SK-N-SH (cell line): Measurements from ENCODE around the gene STX18. TPM values are rescaled to one million over a fixed set of nuclear protein-coding genes. Genes with fewer than 3 reads are reported as not detected.
A peak's percentile ranks its signal among the peaks of the same experiment; 100 is the strongest.

Experiments
- CTCF ChIA-PET: fragments of 300-600, 350-600 bp; formaldehyde crosslinking; extraction: SDS; loops from one replicate; lab custom pipeline; 2021; lab: Yijun Ruan, JAX
- POLR2A ChIA-PET: fragments of 350-600 bp; sonication (Branson Sonifier 250); formaldehyde crosslinking; extraction: SDS; loops from one replicate; lab custom pipeline; 2020; ENCODE audit warnings: antibody characterized with exemption, inconsistent platforms; lab: Yijun Ruan, JAX
- DNase-seq: peaks from one replicate; pipeline ENCODE4 v3.0.0; 2012
- H2AFZ ChIP-seq: fragments of 200-600 bp; sonication (generic); 2 replicates; pipeline ENCODE4 v1.8.1; 2016; ENCODE audit warnings: antibody characterized with exemption, mild to moderate bottlenecking, low read depth
- H3F3A ChIP-seq: fragments of 200-600 bp; sonication (generic); replicated peaks from 2 replicates; pipeline ENCODE3; 2016; ENCODE audit warnings: antibody characterized with exemption, mild to moderate bottlenecking; ENCODE audit not compliant: insufficient read depth
- H3K27ac ChIP-seq, 2 experiments: fragments of 200-500 bp in 1 of 2; fragments of 200-600 bp in 1 of 2; sonication (Bioruptor generic) in 1 of 2; sonication (generic), shearing (Covaris generic) in 1 of 2; 2 replicates each; pipeline versions ENCODE4 v1.5.1 to v1.6.1; 2014 to 2016; ENCODE audit warnings: low read depth in 2 of 2, inconsistent platforms in 1 of 2, low read length in 1 of 2, mild to moderate bottlenecking in 1 of 2, mixed read lengths in 1 of 2
- H3K27me3 ChIP-seq: fragments of 200-600 bp; sonication (generic), shearing (Covaris generic); 2 replicates; pipeline ENCODE4 v1.6.1; 2016; ENCODE audit warnings: mixed run types; ENCODE audit not compliant: insufficient read depth
- H3K36me3 ChIP-seq, 2 experiments: fragments of 200-500 bp in 1 of 2; fragments of 200-600 bp in 1 of 2; sonication (Bioruptor generic) in 1 of 2; sonication (generic) in 1 of 2; replicated peaks in 1 of 2; 2 replicates each; pipeline versions ENCODE3 to v1.5.1; 2014 to 2016; ENCODE audit warnings: low read length in 1 of 2, mild to moderate bottlenecking in 1 of 2; ENCODE audit not compliant: insufficient read depth in 2 of 2, control insufficient read depth in 1 of 2
- H3K4me1 ChIP-seq, 2 experiments: fragments of 200-500 bp in 1 of 2; fragments of 200-600 bp in 1 of 2; sonication (Bioruptor generic) in 1 of 2; sonication (generic), shearing (Covaris generic) in 1 of 2; 2 replicates each; pipeline versions ENCODE4 v1.5.1 to v1.6.1; 2014 to 2016; ENCODE audit warnings: low read depth in 1 of 2, low read length in 1 of 2, mixed run types in 1 of 2; ENCODE audit not compliant: insufficient read depth in 2 of 2, control insufficient read depth in 1 of 2
- H3K4me2 ChIP-seq: fragments of 200-600 bp; sonication (generic), shearing (Covaris generic); 2 replicates; pipeline ENCODE4 v1.6.1; 2017; ENCODE audit warnings: mixed run types
- H3K4me3 ChIP-seq, 2 experiments: fragments of 200-500 bp in 1 of 2; fragments of 200-600 bp in 1 of 2; sonication (Bioruptor generic) in 1 of 2; sonication (generic), shearing (Covaris generic) in 1 of 2; 2 replicates each; pipeline versions ENCODE4 v1.5.1 to v1.8.1; 2014 to 2016; ENCODE audit warnings: low read depth in 2 of 2, inconsistent platforms in 1 of 2, low read length in 1 of 2, mild to moderate bottlenecking in 1 of 2, mixed read lengths in 1 of 2, moderate library complexity in 1 of 2
- H3K79me2 ChIP-seq: fragments of 200-600 bp; sonication (generic); 2 replicates; pipeline ENCODE4 v1.8.1; 2017; ENCODE audit warnings: mild to moderate bottlenecking; ENCODE audit not compliant: insufficient read depth
- H3K9ac ChIP-seq: fragments of 200-600 bp; sonication (generic); 2 replicates; pipeline ENCODE4 v1.6.1; 2017; ENCODE audit warnings: mixed run types
- H3K9me2 ChIP-seq: fragments of 200-600 bp; sonication (generic); 2 replicates; pipeline ENCODE4 v1.6.1; 2017; ENCODE audit warnings: mixed run types
- H3K9me3 ChIP-seq: fragments of 200-600 bp; sonication (generic); 2 replicates; pipeline ENCODE4 v1.6.1; 2017; ENCODE audit warnings: mixed run types, mild to moderate bottlenecking, moderate library complexity
- H4K20me1 ChIP-seq: fragments of 200-600 bp; sonication (generic); 2 replicates; pipeline ENCODE4 v1.6.1; 2017; ENCODE audit warnings: mild to moderate bottlenecking, mixed run types; ENCODE audit not compliant: insufficient read depth
- CHD2 ChIP-seq: fragments of 150-350 bp; IDR thresholded peaks from 2 replicates; pipeline ENCODE4 v1.6.1; 2018; ENCODE audit warnings: low read length; ENCODE audit not compliant: partially characterized antibody
- ELF1 ChIP-seq: IDR thresholded peaks from 2 replicates; pipeline ENCODE4 v1.4.0; 2012
- EZH2phosphoT487 ChIP-seq: fragments of 200-600 bp; sonication (generic); IDR thresholded peaks from 2 replicates; pipeline ENCODE4 v1.6.1; 2017; ENCODE audit warnings: low read depth, mixed run types, mild to moderate bottlenecking, antibody characterized with exemption, moderate library complexity, borderline replicate concordance
- FOSL2 ChIP-seq: IDR thresholded peaks from 2 replicates; pipeline ENCODE4 v1.4.0; 2012; ENCODE audit warnings: low read depth, mild to moderate bottlenecking, moderate library complexity, borderline replicate concordance
- FOXJ3 ChIP-seq: sonication (generic); formaldehyde crosslinking; IDR thresholded peaks from 2 replicates; pipeline ENCODE4 v1.5.1; 2020; ENCODE audit warnings: mild to moderate bottlenecking, missing genetic modification reagents
- FOXM1 ChIP-seq: IDR thresholded peaks from 2 replicates; pipeline ENCODE4 v1.4.0; 2012; ENCODE audit warnings: low read depth, mild to moderate bottlenecking
- GABPA ChIP-seq: IDR thresholded peaks from 2 replicates; pipeline ENCODE4 v1.4.0; 2012; ENCODE audit warnings: low read depth, mild to moderate bottlenecking
- MEF2A ChIP-seq: IDR thresholded peaks from 2 replicates; pipeline ENCODE4 v1.4.0; 2012; ENCODE audit warnings: low read depth, borderline replicate concordance
- MXI1 ChIP-seq: IDR thresholded peaks from 2 replicates; pipeline ENCODE4 v1.6.1; 2012; ENCODE audit warnings: mild to moderate bottlenecking, low read depth, low read length, improper control_type of control experiment
- NFIC ChIP-seq: IDR thresholded peaks from 2 replicates; pipeline ENCODE4 v1.4.0; 2012; ENCODE audit warnings: borderline replicate concordance
- NRF1 ChIP-seq: IDR thresholded peaks from 2 replicates; pipeline ENCODE4 v1.6.1; 2012; ENCODE audit warnings: low read depth, mild to moderate bottlenecking, low read length
- POLR2AphosphoS5 ChIP-seq: IDR thresholded peaks from 2 replicates; pipeline ENCODE4 v1.6.1; 2012; ENCODE audit warnings: low read depth, low read length
- RAD21 ChIP-seq: IDR thresholded peaks from 2 replicates; pipeline ENCODE4 v1.6.1; 2012; ENCODE audit warnings: mild to moderate bottlenecking, low read length
- RCOR1 ChIP-seq: fragments of 150-350 bp; IDR thresholded peaks from 2 replicates; pipeline ENCODE4 v1.6.1; 2017; ENCODE audit warnings: antibody characterized with exemption, low read length
- REST ChIP-seq: IDR thresholded peaks from 2 replicates; pipeline ENCODE4 v1.6.1; 2012; ENCODE audit warnings: mild to moderate bottlenecking, low read depth, low read length, moderate library complexity
- RFX5 ChIP-seq: IDR thresholded peaks from 2 replicates; pipeline ENCODE4 v1.6.1; 2012; ENCODE audit warnings: mild to moderate bottlenecking, improper control_type of control experiment, low read length
- RXRA ChIP-seq: IDR thresholded peaks from 2 replicates; pipeline ENCODE4 v1.4.0; 2012; ENCODE audit warnings: low read depth, mild to moderate bottlenecking, borderline replicate concordance
- SIN3A ChIP-seq: IDR thresholded peaks from 2 replicates; pipeline ENCODE4 v1.6.1; 2012; ENCODE audit warnings: low read depth, mild to moderate bottlenecking, low read length, moderate library complexity, borderline replicate concordance
- SMC3 ChIP-seq: IDR thresholded peaks from 2 replicates; pipeline ENCODE4 v1.6.1; 2012; ENCODE audit warnings: low read depth, low read length, improper control_type of control experiment
- TAF1 ChIP-seq: IDR thresholded peaks from 2 replicates; pipeline ENCODE4 v1.6.1; 2012; ENCODE audit warnings: low read depth, mild to moderate bottlenecking, low read length, moderate library complexity, borderline replicate concordance
- TEAD4 ChIP-seq: IDR thresholded peaks from 2 replicates; pipeline ENCODE4 v1.4.0; 2012; ENCODE audit warnings: mild to moderate bottlenecking, borderline replicate concordance; ENCODE audit not compliant: insufficient read depth
- ZBTB33 ChIP-seq: IDR thresholded peaks from 2 replicates; pipeline ENCODE4 v1.4.0; 2012; ENCODE audit warnings: low read depth, borderline replicate concordance
- WGBS: methylation state at CpG from one replicate; pipeline ENCODE4 v1.1.6; 2017; ENCODE audit warnings: low lambda C conversion rate; 5-methylcytosine and 5-hydroxymethylcytosine counted together
- polyA plus RNA-seq, 3 experiments: library from polyadenylated mRNA; depleted of rRNA; stranded (reverse); fragments of >200 nt; gene quantifications; 2 replicates each; pipeline ENCODE4 v1.2.3, GENCODE V29; 2012
- TF ChIP-seq, protein P1 (sequence below): fragments of 150-350 bp; IDR thresholded peaks from 2 replicates; pipeline ENCODE4 v1.6.1; 2017; ENCODE audit warnings: antibody characterized with exemption, low read length, low read depth, borderline replicate concordance
- TF ChIP-seq, protein P2 (sequence below): IDR thresholded peaks from 2 replicates; pipeline ENCODE4; 2012
- TF ChIP-seq, protein P3 (sequence below): fragments of 150-350 bp; IDR thresholded peaks from 2 replicates; pipeline ENCODE4 v1.6.1; 2016; ENCODE audit warnings: mild to moderate bottlenecking, low read depth, low read length

STX18 gene
- polyA plus RNA-seq, 1 of the 3 experiments (the other 2 are of a cell fraction): 17.3 TPM

DNA sequence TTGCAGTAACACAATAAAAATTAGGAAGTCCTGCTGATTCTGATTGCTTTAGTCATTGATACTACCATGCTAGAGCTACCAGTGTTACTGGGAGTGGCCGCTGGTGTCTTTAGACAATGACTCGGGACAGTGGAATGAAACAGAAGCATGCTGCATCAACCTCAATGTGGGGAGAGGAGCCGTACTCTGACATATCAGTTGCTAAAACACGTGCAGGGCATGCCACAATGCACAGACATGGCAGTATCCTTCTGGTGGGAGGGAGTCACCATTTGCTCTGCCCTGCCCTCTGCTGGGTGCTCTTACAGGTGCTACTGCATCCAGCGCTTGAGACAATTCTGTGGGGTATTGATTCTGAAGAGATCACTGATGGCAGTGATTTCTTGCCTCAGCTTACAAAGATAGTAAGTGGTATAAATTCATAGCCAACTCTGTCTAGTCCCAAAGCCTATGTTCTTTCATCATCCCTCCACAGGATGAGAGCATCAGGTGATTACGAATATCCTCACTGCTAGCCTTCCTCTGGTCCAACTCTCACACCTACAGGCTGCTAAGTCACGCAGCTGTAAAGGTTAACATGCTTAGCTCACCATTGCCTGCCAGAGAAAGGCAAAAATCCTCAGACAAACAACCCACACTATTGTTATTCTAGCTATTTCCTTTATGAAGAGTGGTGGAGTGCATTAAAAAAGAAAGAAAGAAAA lies 111.2 kb downstream of the STX18 start:
- H3K4me3 ChIP-seq: peak overlapping the region in 1 of 2 experiments; percentile 35; a peak in 1 of 4 replicates
- H3K27ac ChIP-seq: no peak overlapping the region
- ChIA-PET CTCF (interaction anchor here (0.6 to 4.6 kb wide), 24 partner anchors 10 to 1953 kb away, joined by 3 to 23 read pairs (median 4); partner anchors contain the start of gene NSG1), POLR2A (no interaction called here)
- H3K36me3 ChIP-seq: peaks cover 9 to 16% of the 10 kb centered on the region in 2 experiments
- peak; percentile 77 for DNase-seq
- WGBS: 40% methylated on average over 6 of the region's 7 CpGs
- no peaks in the 10 kb centered on the region for H3K27me3 ChIP-seq
- H3K4me2 ChIP-seq: no peak overlapping the region
- no peaks in the 10 kb centered on the region for H3K9me2 ChIP-seq
- H3K4me1 ChIP-seq: peaks cover 0 to 3% of the 10 kb centered on the region in 2 experiments; a peak in 1 of 4 replicates
- H3K79me2 ChIP-seq: no peaks in the 10 kb centered on the region
- peaks cover 4% of the 10 kb centered on the region for H3F3A ChIP-seq
- no peak overlapping the region for H2AFZ ChIP-seq
- H3K9me3 ChIP-seq: no peaks in the 10 kb centered on the region
- no peak overlapping the region for H3K9ac ChIP-seq
- H4K20me1 ChIP-seq: no peaks in the 10 kb centered on the region
- TF ChIP-seq, protein P1, sequence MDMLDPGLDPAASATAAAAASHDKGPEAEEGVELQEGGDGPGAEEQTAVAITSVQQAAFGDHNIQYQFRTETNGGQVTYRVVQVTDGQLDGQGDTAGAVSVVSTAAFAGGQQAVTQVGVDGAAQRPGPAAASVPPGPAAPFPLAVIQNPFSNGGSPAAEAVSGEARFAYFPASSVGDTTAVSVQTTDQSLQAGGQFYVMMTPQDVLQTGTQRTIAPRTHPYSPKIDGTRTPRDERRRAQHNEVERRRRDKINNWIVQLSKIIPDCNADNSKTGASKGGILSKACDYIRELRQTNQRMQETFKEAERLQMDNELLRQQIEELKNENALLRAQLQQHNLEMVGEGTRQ: no peak
- TF ChIP-seq ZBTB33 (no peak), NFIC (no peak), EZH2phosphoT487 (no peak), FOSL2 (peak; percentile 17; the same call in 1 of the 2 replicates), MXI1 (peak; percentile 99), CHD2 (no peak), MEF2A (no peak), POLR2AphosphoS5 (no peak), FOXM1 (no peak), TEAD4 (no peak), REST (no peak), FOXJ3 (CRISPR knock-in tag) (no peak), NRF1 (no peak), SMC3 (peak; percentile 67), GABPA (no peak), ELF1 (no peak), RAD21 (peak; percentile 69), TAF1 (no peak), RFX5 (no peak), SIN3A (peak; percentile 85), RXRA (no peak), RCOR1 (no peak)
- TF ChIP-seq, protein P2, sequence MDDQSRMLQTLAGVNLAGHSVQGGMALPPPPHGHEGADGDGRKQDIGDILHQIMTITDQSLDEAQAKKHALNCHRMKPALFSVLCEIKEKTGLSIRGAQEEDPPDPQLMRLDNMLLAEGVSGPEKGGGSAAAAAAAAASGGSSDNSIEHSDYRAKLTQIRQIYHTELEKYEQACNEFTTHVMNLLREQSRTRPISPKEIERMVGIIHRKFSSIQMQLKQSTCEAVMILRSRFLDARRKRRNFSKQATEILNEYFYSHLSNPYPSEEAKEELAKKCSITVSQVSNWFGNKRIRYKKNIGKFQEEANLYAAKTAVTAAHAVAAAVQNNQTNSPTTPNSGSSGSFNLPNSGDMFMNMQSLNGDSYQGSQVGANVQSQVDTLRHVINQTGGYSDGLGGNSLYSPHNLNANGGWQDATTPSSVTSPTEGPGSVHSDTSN: no peak; the same call in 1 of the 2 replicates
- TF ChIP-seq, protein P3, sequence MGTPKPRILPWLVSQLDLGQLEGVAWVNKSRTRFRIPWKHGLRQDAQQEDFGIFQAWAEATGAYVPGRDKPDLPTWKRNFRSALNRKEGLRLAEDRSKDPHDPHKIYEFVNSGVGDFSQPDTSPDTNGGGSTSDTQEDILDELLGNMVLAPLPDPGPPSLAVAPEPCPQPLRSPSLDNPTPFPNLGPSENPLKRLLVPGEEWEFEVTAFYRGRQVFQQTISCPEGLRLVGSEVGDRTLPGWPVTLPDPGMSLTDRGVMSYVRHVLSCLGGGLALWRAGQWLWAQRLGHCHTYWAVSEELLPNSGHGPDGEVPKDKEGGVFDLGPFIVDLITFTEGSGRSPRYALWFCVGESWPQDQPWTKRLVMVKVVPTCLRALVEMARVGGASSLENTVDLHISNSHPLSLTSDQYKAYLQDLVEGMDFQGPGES: no peak
